H1 (cell line): Measurements from ENCODE around the gene YTHDC2. TPM values are rescaled to one million over a fixed set of nuclear protein-coding genes. Genes with fewer than 3 reads are reported as not detected.
A peak's percentile ranks its signal among the peaks of the same experiment; 100 is the strongest.

Source experiments
- BRCA1 ChIP-seq: IDR thresholded peaks from 2 replicates; pipeline ENCODE4 v1.6.1; 2012; ENCODE audit warnings: low read depth, low read length, improper control_type of control experiment
- CBX5 ChIP-seq: fragments of 300-800, 300-1000 bp; sonication (generic); IDR thresholded peaks from 2 replicates; pipeline ENCODE4 v1.7.1; 2016; ENCODE audit warnings: antibody characterized with exemption, low read length, low read depth
- CEBPB ChIP-seq: IDR thresholded peaks from 2 replicates; pipeline ENCODE4 v1.6.1; 2012; ENCODE audit warnings: low read depth, low read length
- CHD1 ChIP-seq: IDR thresholded peaks from 2 replicates; pipeline ENCODE4 v1.6.1; 2012; ENCODE audit warnings: low read depth, low read length, improper control_type of control experiment
- EP300 ChIP-seq, 2 experiments: IDR thresholded peaks; 1 replicate in 1 of 2; 2 replicates in 1 of 2; pipeline ENCODE4 v1.6.1; 2011 to 2012; ENCODE audit warnings: low read depth in 2 of 2, low read length in 2 of 2, mild to moderate bottlenecking in 2 of 2, borderline replicate concordance in 1 of 2, inconsistent platforms in 1 of 2, moderate library complexity in 1 of 2
- HDAC6 ChIP-seq: IDR thresholded peaks from one replicate; pipeline ENCODE4 v1.7.1; 2012; ENCODE audit warnings: low read depth, mild to moderate bottlenecking, inconsistent platforms, low read length, moderate library complexity
- RAD21 ChIP-seq, 2 experiments: IDR thresholded peaks in 1 of 2; conservative IDR thresholded peaks in 1 of 2; 2 replicates each; pipeline ENCODE4 v1.6.1; 2011; ENCODE audit warnings: low read depth in 2 of 2, low read length in 2 of 2, improper control_type of control experiment in 1 of 2, inconsistent platforms in 1 of 2, mild to moderate bottlenecking in 1 of 2, moderate library complexity in 1 of 2
- YY1 ChIP-seq: IDR thresholded peaks from 2 replicates; pipeline ENCODE4 v1.6.1; 2011; ENCODE audit warnings: low read depth, mild to moderate bottlenecking, low read length
- polyA plus RNA-seq, 7 experiments: library from polyadenylated mRNA; depleted of rRNA in 3 of 7; stranded (reverse) in 5 of 7; unstranded in 2 of 7; fragments of >200 nt in 5 of 7; fragments of 200-250 nt in 2 of 7; gene quantifications; 1 replicate in 5 of 7; 2 replicates in 1 of 7; 4 replicates in 1 of 7; pipeline versions ENCODE4 v1.2.1 to v1.2.3, GENCODE V29; 2011 to 2013; ENCODE audit warnings: missing spikeins in 2 of 7, mixed read lengths in 2 of 7
- total RNA-seq: library from RNA; stranded (reverse); fragmentation: NEBNext Ultra II Directional; extraction: Animal tissue kit (Norgen Biotek cat#: 25700); gene quantifications from 2 replicates; pipeline ENCODE4 v1.2.1, GENCODE V29; 2021
- TF ChIP-seq, protein P1 (sequence below): fragments of 300-600 bp; sonication (generic); IDR thresholded peaks from 2 replicates; pipeline ENCODE4 v1.7.1; 2012; ENCODE audit warnings: low read length, moderate library complexity, mild to moderate bottlenecking, inconsistent platforms; ENCODE audit not compliant: insufficient replicate concordance

YTHDC2 gene
- total and polyA plus RNA-seq, 2 of the 8 experiments (the other 6 are each of a cell fraction or from before 2014, with no cell fraction given) = 4.3 to 20.1 TPM

DNA sequence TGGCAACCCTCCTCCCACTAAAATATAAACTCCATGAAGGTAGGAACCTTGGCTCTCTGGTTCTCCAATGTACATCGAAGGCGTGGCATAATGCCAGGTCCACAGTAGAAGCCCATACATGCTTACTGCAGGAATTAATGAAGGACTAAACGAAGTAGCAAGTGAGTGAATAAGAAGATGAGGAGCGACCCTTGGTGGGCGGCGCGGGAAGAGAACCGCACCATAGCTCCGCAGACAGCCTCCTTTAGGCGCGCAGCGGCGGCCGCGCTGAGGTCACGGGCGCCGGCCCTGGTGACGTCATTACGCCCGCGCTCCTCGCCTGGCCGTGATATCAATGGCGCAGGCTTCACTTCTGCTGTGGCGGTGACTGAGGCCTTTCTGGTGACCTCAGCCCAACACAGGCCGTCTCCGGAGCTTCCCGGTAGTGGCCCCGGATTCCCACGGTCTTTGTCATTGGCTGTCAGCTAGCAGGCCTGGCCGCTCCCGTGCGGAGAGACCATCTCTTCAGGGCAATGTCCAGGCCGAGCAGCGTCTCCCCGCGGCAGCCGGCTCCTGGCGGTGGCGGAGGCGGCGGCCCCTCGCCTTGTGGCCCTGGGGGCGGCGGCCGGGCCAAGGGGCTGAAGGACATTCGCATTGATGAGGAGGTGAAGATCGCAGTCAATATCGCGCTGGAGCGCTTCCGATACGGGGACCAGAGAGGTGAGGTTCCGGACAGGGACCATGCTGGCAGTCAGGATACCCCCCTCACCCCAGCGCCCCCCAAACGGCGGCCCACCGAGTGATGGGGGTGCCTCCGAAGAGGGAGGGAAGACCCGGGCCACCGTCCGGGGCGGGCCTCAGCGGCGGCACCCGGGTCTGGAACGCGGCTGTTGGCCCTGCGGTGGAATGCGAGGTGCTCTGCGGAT is at the start of gene YTHDC2 (continued):
- peak; percentile 84 to 85 for TF ChIP-seq RAD21 (IDR thresholded peaks at IDR 0.05 in 1 of 2, conservative IDR thresholded peaks at IDR 0.05 in 1 of 2; ENCODE audit: low read depth in 2 of 2, low read length in 2 of 2)
- TF ChIP-seq BRCA1 = no peak; the same call in 1 of the 2 replicates
- no peak; the same call in 1 of the 2 replicates for TF ChIP-seq CEBPB
- TF ChIP-seq, protein P1, sequence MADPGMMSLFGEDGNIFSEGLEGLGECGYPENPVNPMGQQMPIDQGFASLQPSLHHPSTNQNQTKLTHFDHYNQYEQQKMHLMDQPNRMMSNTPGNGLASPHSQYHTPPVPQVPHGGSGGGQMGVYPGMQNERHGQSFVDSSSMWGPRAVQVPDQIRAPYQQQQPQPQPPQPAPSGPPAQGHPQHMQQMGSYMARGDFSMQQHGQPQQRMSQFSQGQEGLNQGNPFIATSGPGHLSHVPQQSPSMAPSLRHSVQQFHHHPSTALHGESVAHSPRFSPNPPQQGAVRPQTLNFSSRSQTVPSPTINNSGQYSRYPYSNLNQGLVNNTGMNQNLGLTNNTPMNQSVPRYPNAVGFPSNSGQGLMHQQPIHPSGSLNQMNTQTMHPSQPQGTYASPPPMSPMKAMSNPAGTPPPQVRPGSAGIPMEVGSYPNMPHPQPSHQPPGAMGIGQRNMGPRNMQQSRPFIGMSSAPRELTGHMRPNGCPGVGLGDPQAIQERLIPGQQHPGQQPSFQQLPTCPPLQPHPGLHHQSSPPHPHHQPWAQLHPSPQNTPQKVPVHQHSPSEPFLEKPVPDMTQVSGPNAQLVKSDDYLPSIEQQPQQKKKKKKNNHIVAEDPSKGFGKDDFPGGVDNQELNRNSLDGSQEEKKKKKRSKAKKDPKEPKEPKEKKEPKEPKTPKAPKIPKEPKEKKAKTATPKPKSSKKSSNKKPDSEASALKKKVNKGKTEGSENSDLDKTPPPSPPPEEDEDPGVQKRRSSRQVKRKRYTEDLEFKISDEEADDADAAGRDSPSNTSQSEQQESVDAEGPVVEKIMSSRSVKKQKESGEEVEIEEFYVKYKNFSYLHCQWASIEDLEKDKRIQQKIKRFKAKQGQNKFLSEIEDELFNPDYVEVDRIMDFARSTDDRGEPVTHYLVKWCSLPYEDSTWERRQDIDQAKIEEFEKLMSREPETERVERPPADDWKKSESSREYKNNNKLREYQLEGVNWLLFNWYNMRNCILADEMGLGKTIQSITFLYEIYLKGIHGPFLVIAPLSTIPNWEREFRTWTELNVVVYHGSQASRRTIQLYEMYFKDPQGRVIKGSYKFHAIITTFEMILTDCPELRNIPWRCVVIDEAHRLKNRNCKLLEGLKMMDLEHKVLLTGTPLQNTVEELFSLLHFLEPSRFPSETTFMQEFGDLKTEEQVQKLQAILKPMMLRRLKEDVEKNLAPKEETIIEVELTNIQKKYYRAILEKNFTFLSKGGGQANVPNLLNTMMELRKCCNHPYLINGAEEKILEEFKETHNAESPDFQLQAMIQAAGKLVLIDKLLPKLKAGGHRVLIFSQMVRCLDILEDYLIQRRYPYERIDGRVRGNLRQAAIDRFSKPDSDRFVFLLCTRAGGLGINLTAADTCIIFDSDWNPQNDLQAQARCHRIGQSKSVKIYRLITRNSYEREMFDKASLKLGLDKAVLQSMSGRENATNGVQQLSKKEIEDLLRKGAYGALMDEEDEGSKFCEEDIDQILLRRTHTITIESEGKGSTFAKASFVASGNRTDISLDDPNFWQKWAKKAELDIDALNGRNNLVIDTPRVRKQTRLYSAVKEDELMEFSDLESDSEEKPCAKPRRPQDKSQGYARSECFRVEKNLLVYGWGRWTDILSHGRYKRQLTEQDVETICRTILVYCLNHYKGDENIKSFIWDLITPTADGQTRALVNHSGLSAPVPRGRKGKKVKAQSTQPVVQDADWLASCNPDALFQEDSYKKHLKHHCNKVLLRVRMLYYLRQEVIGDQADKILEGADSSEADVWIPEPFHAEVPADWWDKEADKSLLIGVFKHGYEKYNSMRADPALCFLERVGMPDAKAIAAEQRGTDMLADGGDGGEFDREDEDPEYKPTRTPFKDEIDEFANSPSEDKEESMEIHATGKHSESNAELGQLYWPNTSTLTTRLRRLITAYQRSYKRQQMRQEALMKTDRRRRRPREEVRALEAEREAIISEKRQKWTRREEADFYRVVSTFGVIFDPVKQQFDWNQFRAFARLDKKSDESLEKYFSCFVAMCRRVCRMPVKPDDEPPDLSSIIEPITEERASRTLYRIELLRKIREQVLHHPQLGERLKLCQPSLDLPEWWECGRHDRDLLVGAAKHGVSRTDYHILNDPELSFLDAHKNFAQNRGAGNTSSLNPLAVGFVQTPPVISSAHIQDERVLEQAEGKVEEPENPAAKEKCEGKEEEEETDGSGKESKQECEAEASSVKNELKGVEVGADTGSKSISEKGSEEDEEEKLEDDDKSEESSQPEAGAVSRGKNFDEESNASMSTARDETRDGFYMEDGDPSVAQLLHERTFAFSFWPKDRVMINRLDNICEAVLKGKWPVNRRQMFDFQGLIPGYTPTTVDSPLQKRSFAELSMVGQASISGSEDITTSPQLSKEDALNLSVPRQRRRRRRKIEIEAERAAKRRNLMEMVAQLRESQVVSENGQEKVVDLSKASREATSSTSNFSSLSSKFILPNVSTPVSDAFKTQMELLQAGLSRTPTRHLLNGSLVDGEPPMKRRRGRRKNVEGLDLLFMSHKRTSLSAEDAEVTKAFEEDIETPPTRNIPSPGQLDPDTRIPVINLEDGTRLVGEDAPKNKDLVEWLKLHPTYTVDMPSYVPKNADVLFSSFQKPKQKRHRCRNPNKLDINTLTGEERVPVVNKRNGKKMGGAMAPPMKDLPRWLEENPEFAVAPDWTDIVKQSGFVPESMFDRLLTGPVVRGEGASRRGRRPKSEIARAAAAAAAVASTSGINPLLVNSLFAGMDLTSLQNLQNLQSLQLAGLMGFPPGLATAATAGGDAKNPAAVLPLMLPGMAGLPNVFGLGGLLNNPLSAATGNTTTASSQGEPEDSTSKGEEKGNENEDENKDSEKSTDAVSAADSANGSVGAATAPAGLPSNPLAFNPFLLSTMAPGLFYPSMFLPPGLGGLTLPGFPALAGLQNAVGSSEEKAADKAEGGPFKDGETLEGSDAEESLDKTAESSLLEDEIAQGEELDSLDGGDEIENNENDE = no peak
- no peak for TF ChIP-seq EP300 (IDR thresholded peaks at IDR 0.05; ENCODE audit: borderline replicate concordance in 1 of 2, low read depth in 2 of 2, low read length in 2 of 2)
- TF ChIP-seq YY1 = peak; percentile 93
- no peak for TF ChIP-seq HDAC6
- TF ChIP-seq CBX5 = no peak
- no peak for TF ChIP-seq CHD1
